Stimulated activated CD8-positive, alpha-beta memory T cell treated with anti-CD3 and anti-CD28 coated beads, Interleukin-4, amount 100 ng/mL, for 24 hours (primary cell): ENCODE measurements around the gene SMAD5.
A peak's percentile ranks its signal among the peaks of the same experiment; 100 is the strongest.

Experiments
- DNase-seq: peaks from one replicate; pipeline ENCODE4 v3.0.0-alpha.2; 2020; ENCODE audit warnings: low read depth

SMAD5 gene

GRCh38 chr5:136132557-136133221 lies at the start of gene SMAD5:
TSS of gene SMAD5 (plus strand) at chr5:136132845. CDS start at chr5:136153761, 20,916 bp downstream.
- peak; percentile 79 for DNase-seq

GRCh38 chr5:136084698-136085097 lies 47.9 kb upstream of the SMAD5 start:
- no peak for DNase-seq

- DNase-seq: no peak
Observed at GRCh38 chr5:136086783-136087566, 45.7 kb upstream of the SMAD5 start.

GRCh38 chr5:136087961-136088871 lies 44.4 kb upstream of the SMAD5 start:
- no peak for DNase-seq

- DNase-seq: no peak
Observed at GRCh38 chr5:136089791-136090190, 42.9 kb upstream of the SMAD5 start.

GRCh38 chr5:136090319-136090718 lies 42.3 kb upstream of the SMAD5 start:
- no peak for DNase-seq

GRCh38 chr5:136094189-136094912 lies 38.3 kb upstream of the SMAD5 start:
- no peak for DNase-seq

GRCh38 chr5:136094913-136095641 lies 37.6 kb upstream of the SMAD5 start:
- no peak for DNase-seq

- no peak for DNase-seq
Observed at GRCh38 chr5:136098176-136098575, 34.5 kb upstream of the SMAD5 start.

GRCh38 chr5:136099870-136100269 lies 32.8 kb upstream of the SMAD5 start:
- no peak for DNase-seq

GRCh38 chr5:136101884-136102283 lies 30.8 kb upstream of the SMAD5 start:
- DNase-seq: no peak

GRCh38 chr5:136103118-136103517 lies 29.5 kb upstream of the SMAD5 start:
- no peak for DNase-seq

- DNase-seq: no peak
Observed at GRCh38 chr5:136104306-136104965, 28.2 kb upstream of the SMAD5 start.

- no peak for DNase-seq
Observed at GRCh38 chr5:136106351-136107031, 26.2 kb upstream of the SMAD5 start.

GRCh38 chr5:136108180-136108611 lies 24.4 kb upstream of the SMAD5 start:
- no peak for DNase-seq

GRCh38 chr5:136108766-136109165 lies 23.9 kb upstream of the SMAD5 start:
- no peak for DNase-seq

GRCh38 chr5:136109453-136110135 lies 23.1 kb upstream of the SMAD5 start:
- no peak for DNase-seq

- no peak for DNase-seq
Observed at GRCh38 chr5:136113606-136114005, 19.0 kb upstream of the SMAD5 start.

- DNase-seq: no peak
Observed at GRCh38 chr5:136114414-136115125, 18.1 kb upstream of the SMAD5 start.
